ENCODE results near the gene KLF11.

Gene KLF11

GRCh38 chr2:10003206-10004125 is 39.9 kb upstream of the KLF11 start:
- Histone ChIP-seq H3K27ac (ENCODE audit: low read length) (no peak overlapping the region), H3K9me3 (ENCODE audit: control insufficient read depth in 2 of 2, low read length in 2 of 2) (no peaks in the 10 kb centered on the region), H3K27me3 (ENCODE audit: control insufficient read depth in 1 of 2, insufficient read depth in 2 of 2, low read length in 2 of 2) (no peaks in the 10 kb centered on the region), H3K9ac (ENCODE audit: low read length in 2 of 2) (no peak overlapping the region), H3K36me3 (ENCODE audit: control insufficient read depth in 2 of 2, insufficient read depth in 2 of 2, low read length in 2 of 2) (no peaks in the 10 kb centered on the region), H3K4me3 (ENCODE audit: low read length in 2 of 2) (no peak overlapping the region), H3K4me1 (ENCODE audit: control insufficient read depth, insufficient read depth, low read length) (peaks cover 19% of the 10 kb centered on the region)

GRCh38 chr2:10004401-10004800 is 38.9 kb upstream of the KLF11 start:
- H3K36me3 ChIP-seq (ENCODE audit: control insufficient read depth in 2 of 2, insufficient read depth in 2 of 2, low read length in 2 of 2) = no peaks in the 10 kb centered on the region
- peaks cover 24% of the 10 kb centered on the region for H3K4me1 ChIP-seq (ENCODE audit: control insufficient read depth, insufficient read depth, low read length)
- H3K27me3 ChIP-seq (ENCODE audit: control insufficient read depth in 1 of 2, insufficient read depth in 2 of 2, low read length in 2 of 2) = no peaks in the 10 kb centered on the region
- H3K9ac ChIP-seq (ENCODE audit: low read length in 2 of 2) = no peak overlapping the region
- H3K9me3 ChIP-seq (ENCODE audit: control insufficient read depth in 2 of 2, low read length in 2 of 2) = no peaks in the 10 kb centered on the region
- H3K27ac ChIP-seq (ENCODE audit: low read length) = no peak overlapping the region
- H3K4me3 ChIP-seq (ENCODE audit: low read length in 2 of 2) = no peak overlapping the region

- Histone ChIP-seq H3K27ac (ENCODE audit: low read length) (no peak overlapping the region), H3K36me3 (ENCODE audit: control insufficient read depth in 2 of 2, insufficient read depth in 2 of 2, low read length in 2 of 2) (no peaks in the 10 kb centered on the region), H3K4me3 (ENCODE audit: low read length in 2 of 2) (no peak overlapping the region), H3K4me1 (ENCODE audit: control insufficient read depth, insufficient read depth, low read length) (peaks cover 28% of the 10 kb centered on the region), H3K9ac (ENCODE audit: low read length in 2 of 2) (no peak overlapping the region), H3K27me3 (ENCODE audit: control insufficient read depth in 1 of 2, insufficient read depth in 2 of 2, low read length in 2 of 2) (no peaks in the 10 kb centered on the region), H3K9me3 (ENCODE audit: control insufficient read depth in 2 of 2, low read length in 2 of 2) (no peaks in the 10 kb centered on the region)
These were observed 38.5 kb upstream of the KLF11 start for GRCh38 chr2:10004836-10005235.

GRCh38 chr2:10005461-10006235 is 37.7 kb upstream of the KLF11 start:
- H3K36me3 ChIP-seq (ENCODE audit: control insufficient read depth in 2 of 2, insufficient read depth in 2 of 2, low read length in 2 of 2) = no peaks in the 10 kb centered on the region
- no peak overlapping the region for H3K4me3 ChIP-seq (ENCODE audit: low read length in 2 of 2)
- no peak overlapping the region for H3K27ac ChIP-seq (ENCODE audit: low read length)
- H3K9me3 ChIP-seq (ENCODE audit: control insufficient read depth in 2 of 2, low read length in 2 of 2) = no peaks in the 10 kb centered on the region
- H3K4me1 ChIP-seq (ENCODE audit: control insufficient read depth, insufficient read depth, low read length) = peaks cover 37% of the 10 kb centered on the region
- no peaks in the 10 kb centered on the region for H3K27me3 ChIP-seq (ENCODE audit: control insufficient read depth in 1 of 2, insufficient read depth in 2 of 2, low read length in 2 of 2)
- H3K9ac ChIP-seq (ENCODE audit: low read length in 2 of 2) = no peak overlapping the region

- peaks cover 38% of the 10 kb centered on the region for H3K4me1 ChIP-seq (ENCODE audit: control insufficient read depth, insufficient read depth, low read length)
- H3K27ac ChIP-seq (ENCODE audit: low read length) = peak overlapping the region; percentile 2
- no peak overlapping the region for H3K4me3 ChIP-seq (ENCODE audit: low read length in 2 of 2)
These were observed 36.9 kb upstream of the KLF11 start for GRCh38 chr2:10006236-10007161.

GRCh38 chr2:10007435-10007834 is 35.9 kb upstream of the KLF11 start:
- H3K27me3 ChIP-seq (ENCODE audit: control insufficient read depth in 1 of 2, insufficient read depth in 2 of 2, low read length in 2 of 2) = no peaks in the 10 kb centered on the region
- H3K9me3 ChIP-seq (ENCODE audit: control insufficient read depth in 2 of 2, low read length in 2 of 2) = no peaks in the 10 kb centered on the region
- peak overlapping the region; percentile 37 for H3K27ac ChIP-seq (ENCODE audit: low read length)
- no peak overlapping the region for H3K4me3 ChIP-seq (ENCODE audit: low read length in 2 of 2)
- no peak overlapping the region for H3K9ac ChIP-seq (ENCODE audit: low read length in 2 of 2)
- H3K4me1 ChIP-seq (ENCODE audit: control insufficient read depth, insufficient read depth, low read length) = peaks cover 38% of the 10 kb centered on the region
- H3K36me3 ChIP-seq (ENCODE audit: control insufficient read depth in 2 of 2, insufficient read depth in 2 of 2, low read length in 2 of 2) = no peaks in the 10 kb centered on the region

More at GRCh38 chr2:10006236-10007161, 36.9 kb upstream of the KLF11 start:
- H3K9me3 ChIP-seq (ENCODE audit: control insufficient read depth in 2 of 2, low read length in 2 of 2) = no peaks in the 10 kb centered on the region
- H3K27me3 ChIP-seq (ENCODE audit: control insufficient read depth in 1 of 2, insufficient read depth in 2 of 2, low read length in 2 of 2) = no peaks in the 10 kb centered on the region
- no peak overlapping the region for H3K9ac ChIP-seq (ENCODE audit: low read length in 2 of 2)
- H3K36me3 ChIP-seq (ENCODE audit: control insufficient read depth in 2 of 2, insufficient read depth in 2 of 2, low read length in 2 of 2) = no peaks in the 10 kb centered on the region

GRCh38 chr2:10007921-10008808 is 35.2 kb upstream of the KLF11 start:
- Histone ChIP-seq H3K4me1 (ENCODE audit: control insufficient read depth, insufficient read depth, low read length) (peaks cover 38% of the 10 kb centered on the region), H3K9ac (ENCODE audit: low read length in 2 of 2) (no peak overlapping the region), H3K27ac (ENCODE audit: low read length) (peak overlapping the region; percentile 37)

GRCh38 chr2:10008809-10009176 is 34.6 kb upstream of the KLF11 start:
- no peaks in the 10 kb centered on the region for H3K9me3 ChIP-seq (ENCODE audit: control insufficient read depth in 2 of 2, low read length in 2 of 2)
- H3K4me1 ChIP-seq (ENCODE audit: control insufficient read depth, insufficient read depth, low read length) = peaks cover 38% of the 10 kb centered on the region
- no peaks in the 10 kb centered on the region for H3K36me3 ChIP-seq (ENCODE audit: control insufficient read depth in 2 of 2, insufficient read depth in 2 of 2, low read length in 2 of 2)
- no peak overlapping the region for H3K9ac ChIP-seq (ENCODE audit: low read length in 2 of 2)
- H3K27ac ChIP-seq (ENCODE audit: low read length) = no peak overlapping the region
- no peaks in the 10 kb centered on the region for H3K27me3 ChIP-seq (ENCODE audit: control insufficient read depth in 1 of 2, insufficient read depth in 2 of 2, low read length in 2 of 2)
- no peak overlapping the region for H3K4me3 ChIP-seq (ENCODE audit: low read length in 2 of 2)

More at GRCh38 chr2:10007921-10008808, 35.2 kb upstream of the KLF11 start:
- no peaks in the 10 kb centered on the region for H3K27me3 ChIP-seq (ENCODE audit: control insufficient read depth in 1 of 2, insufficient read depth in 2 of 2, low read length in 2 of 2)
- H3K36me3 ChIP-seq (ENCODE audit: control insufficient read depth in 2 of 2, insufficient read depth in 2 of 2, low read length in 2 of 2) = no peaks in the 10 kb centered on the region
- no peak overlapping the region for H3K4me3 ChIP-seq (ENCODE audit: low read length in 2 of 2)
- H3K9me3 ChIP-seq (ENCODE audit: control insufficient read depth in 2 of 2, low read length in 2 of 2) = no peaks in the 10 kb centered on the region

- H3K27ac ChIP-seq (ENCODE audit: low read length) = peak overlapping the region; percentile 64
- H3K27me3 ChIP-seq (ENCODE audit: control insufficient read depth in 1 of 2, insufficient read depth in 2 of 2, low read length in 2 of 2) = no peaks in the 10 kb centered on the region
- no peaks in the 10 kb centered on the region for H3K36me3 ChIP-seq (ENCODE audit: control insufficient read depth in 2 of 2, insufficient read depth in 2 of 2, low read length in 2 of 2)
- H3K4me3 ChIP-seq (ENCODE audit: low read length in 2 of 2) = no peak overlapping the region
- peaks cover 37% of the 10 kb centered on the region for H3K4me1 ChIP-seq (ENCODE audit: control insufficient read depth, insufficient read depth, low read length)
- peak overlapping the region in 1 of 2 donors; percentile 29 for H3K9ac ChIP-seq (ENCODE audit: low read length in 2 of 2)
- H3K9me3 ChIP-seq (ENCODE audit: control insufficient read depth in 2 of 2, low read length in 2 of 2) = no peaks in the 10 kb centered on the region
These were observed 34.0 kb upstream of the KLF11 start for GRCh38 chr2:10009271-10009810.

All from stomach smooth muscle (tissue), 2 donors.